ENCODE measurements around the gene ST3GAL2.

Gene ST3GAL2

GRCh38 chr16:70331588-70332358 lies 107.1 kb downstream of the ST3GAL2 start:
- no peak for DNase-seq (ENCODE audit: low read depth)

- no peak for DNase-seq (ENCODE audit: low read depth)
These were observed 107.8 kb downstream of the ST3GAL2 start for GRCh38 chr16:70331091-70331490.

Data from GM04503 (cell line).